ENCODE measurements around the gene PCK1.

GRCh38 chr20:57568960-57569359, 8.1 kb downstream of the PCK1 start:
- TF ChIP-seq POLR2AphosphoS5 (IDR thresholded peaks at IDR 0.05): no peak
- no peak for TF ChIP-seq CTCF (IDR thresholded peaks at IDR 0.05)

All from stomach (tissue), 4 donors.